ENCODE measurements around the gene SEMA5A. TPM values are rescaled to one million over a fixed set of nuclear protein-coding genes. Genes with fewer than 3 reads are reported as not detected.

Gene SEMA5A
- total RNA-seq, 3 donors from 2014 or later = 0.03 to 0.26 (median 0.14) TPM

DNA sequence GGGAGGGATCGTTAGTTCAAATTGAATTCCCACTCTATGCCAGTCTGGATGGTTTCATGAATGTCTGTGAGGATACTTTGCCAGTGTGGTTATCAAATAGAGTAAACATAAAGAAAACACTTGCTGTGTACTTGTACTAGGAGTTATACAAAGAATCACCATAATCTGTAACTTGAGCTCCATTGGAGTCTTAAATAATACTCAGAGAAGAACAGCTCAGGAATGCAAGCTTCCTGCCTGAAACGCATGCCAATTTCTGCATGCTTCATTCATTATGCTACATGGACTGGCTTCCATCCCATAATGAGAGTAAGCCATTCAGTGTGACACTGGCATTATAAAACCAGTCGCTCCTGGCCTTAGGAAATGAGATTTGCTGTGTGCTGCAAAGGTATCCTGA is 351.4 kb downstream of the SEMA5A start:
- Mint-ChIP-seq H3K9me3 (no peaks in the 10 kb centered on the region), H3K36me3 (ENCODE audit: insufficient read depth) (no peaks in the 10 kb centered on the region), H3K4me1 (ENCODE audit: low read depth) (no peaks in the 10 kb centered on the region), H3K4me3 (no peak overlapping the region), H3K27me3 (ENCODE audit: low read depth) (no peaks in the 10 kb centered on the region)
- DNase-seq (no peak), ATAC-seq (no peak)

DNA sequence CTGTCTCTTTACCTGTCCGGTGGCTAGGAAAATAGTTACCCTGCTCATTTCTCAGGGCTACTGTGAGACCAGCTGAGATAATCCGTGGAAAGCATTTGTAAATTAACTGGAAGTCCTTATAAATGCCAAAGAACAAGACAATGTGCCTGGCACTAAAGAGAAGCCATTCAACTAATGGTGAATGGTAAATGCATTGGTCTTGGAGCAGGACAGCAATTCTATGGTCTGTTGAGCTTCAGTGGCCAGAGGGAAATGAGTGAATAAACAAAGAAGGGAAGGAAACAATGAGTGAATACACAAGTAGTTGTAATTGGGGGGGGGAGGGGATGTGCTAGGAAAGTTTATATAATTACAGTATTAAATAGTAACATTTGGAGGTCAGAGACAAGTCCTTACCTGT is 353.6 kb downstream of the SEMA5A start:
- H3K36me3 Mint-ChIP-seq (ENCODE audit: insufficient read depth) = no peaks in the 10 kb centered on the region
- ATAC-seq = no peak
- H3K4me1 Mint-ChIP-seq (ENCODE audit: low read depth) = no peaks in the 10 kb centered on the region
- no peaks in the 10 kb centered on the region for H3K9me3 Mint-ChIP-seq
- H3K4me3 Mint-ChIP-seq = no peak overlapping the region
- no peak for DNase-seq
- H3K27me3 Mint-ChIP-seq (ENCODE audit: low read depth) = no peaks in the 10 kb centered on the region

DNA sequence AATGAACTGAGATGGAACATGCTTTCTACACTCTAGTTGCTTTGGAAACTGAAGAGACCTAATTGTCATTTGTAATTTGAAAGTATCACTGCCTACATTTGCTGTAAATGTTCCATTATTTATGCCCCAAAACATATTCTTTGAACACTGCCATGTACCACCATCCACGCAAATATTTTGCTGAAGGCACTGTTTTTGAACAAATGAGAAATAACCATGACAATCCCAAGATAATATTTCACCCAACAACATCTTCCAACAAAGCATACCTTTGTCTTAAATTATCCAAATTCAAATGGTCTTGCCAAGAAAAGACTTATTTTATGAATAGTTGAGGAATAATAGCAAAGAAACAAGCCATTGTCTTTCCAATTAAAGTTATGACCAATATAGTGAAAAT is 356.2 kb downstream of the SEMA5A start:
- ATAC-seq = no peak
- DNase-seq = no peak
- Mint-ChIP-seq H3K9me3 (no peaks in the 10 kb centered on the region), H3K36me3 (ENCODE audit: insufficient read depth) (no peaks in the 10 kb centered on the region), H3K4me3 (no peak overlapping the region), H3K4me1 (ENCODE audit: low read depth) (no peaks in the 10 kb centered on the region), H3K27me3 (ENCODE audit: low read depth) (no peaks in the 10 kb centered on the region)

DNA sequence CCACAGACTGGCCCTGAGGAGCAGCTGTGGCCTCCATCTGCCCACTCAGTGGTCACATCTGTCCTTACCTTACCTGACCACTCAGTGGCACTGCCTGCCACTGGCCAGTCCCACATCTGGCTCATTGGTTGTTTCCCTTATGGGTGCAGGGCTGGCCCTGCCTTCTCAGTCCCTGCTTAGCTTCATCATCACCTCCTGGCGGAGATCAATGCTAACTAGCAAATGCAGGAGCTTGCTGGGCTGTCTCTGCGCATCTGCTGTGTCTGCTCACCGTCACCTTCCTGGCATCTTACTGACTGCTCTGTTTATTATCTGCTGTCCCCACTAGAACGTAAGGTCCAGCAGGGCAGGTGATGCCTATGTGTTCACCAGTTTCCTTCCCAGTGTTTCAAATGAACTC is 356.9 kb downstream of the SEMA5A start:
- no peaks in the 10 kb centered on the region for H3K36me3 Mint-ChIP-seq (ENCODE audit: insufficient read depth)
- no peak for ATAC-seq

DNA sequence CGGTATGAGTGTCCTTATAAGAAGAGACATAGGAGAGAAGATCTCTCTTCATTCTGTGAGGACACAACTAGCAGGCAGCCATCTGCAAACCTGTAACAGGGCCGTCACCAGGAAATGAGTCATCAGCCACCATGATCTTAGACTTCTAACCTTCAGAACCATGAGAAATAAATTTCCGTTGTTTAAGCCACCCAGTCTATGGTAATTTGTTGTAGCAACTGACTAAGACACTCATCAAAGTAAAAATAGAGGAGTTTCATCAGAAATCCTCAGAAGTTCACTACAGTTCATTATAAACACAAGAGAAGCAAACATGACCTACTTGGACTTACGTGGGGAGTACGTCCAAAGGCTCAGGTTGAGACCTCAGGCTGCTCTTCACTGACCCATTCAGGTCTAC is 357.7 kb downstream of the SEMA5A start:
- Mint-ChIP-seq H3K36me3 (ENCODE audit: insufficient read depth) (no peaks in the 10 kb centered on the region), H3K9me3 (no peaks in the 10 kb centered on the region), H3K27me3 (ENCODE audit: low read depth) (no peaks in the 10 kb centered on the region), H3K4me3 (no peak overlapping the region), H3K4me1 (ENCODE audit: low read depth) (no peaks in the 10 kb centered on the region)
- peak in 1 of 2 donors; percentile 40 for ATAC-seq
- DNase-seq = no peak

More for the DNA sequence above, 356.9 kb downstream of the SEMA5A start:
- no peak overlapping the region for H3K4me3 Mint-ChIP-seq
- no peak for DNase-seq
- H3K9me3 Mint-ChIP-seq = no peaks in the 10 kb centered on the region
- no peaks in the 10 kb centered on the region for H3K27me3 Mint-ChIP-seq (ENCODE audit: low read depth)
- no peaks in the 10 kb centered on the region for H3K4me1 Mint-ChIP-seq (ENCODE audit: low read depth)

DNA sequence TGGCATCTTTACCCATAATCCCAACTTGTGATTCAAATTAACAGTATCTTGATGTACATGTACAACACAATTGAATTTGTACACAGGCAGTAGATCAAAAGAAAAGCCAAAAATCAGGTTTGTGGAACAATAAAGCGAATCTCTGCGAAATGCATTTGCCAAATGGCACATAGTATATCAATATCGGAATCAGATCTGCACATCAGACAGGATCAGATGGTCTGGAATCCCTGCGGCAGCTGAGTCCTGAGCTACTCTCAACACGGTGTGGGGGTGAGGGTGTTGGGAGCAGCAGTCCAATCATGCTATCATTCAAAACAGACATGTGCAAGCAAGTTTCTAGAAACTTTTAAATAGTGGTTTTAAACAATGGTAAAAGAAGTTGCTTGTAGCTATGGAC is 358.3 kb downstream of the SEMA5A start:
- no peaks in the 10 kb centered on the region for H3K27me3 Mint-ChIP-seq (ENCODE audit: low read depth)
- no peaks in the 10 kb centered on the region for H3K9me3 Mint-ChIP-seq
- H3K4me3 Mint-ChIP-seq = no peak overlapping the region
- no peak for ATAC-seq
- H3K4me1 Mint-ChIP-seq (ENCODE audit: low read depth) = no peaks in the 10 kb centered on the region
- DNase-seq = no peak
- H3K36me3 Mint-ChIP-seq (ENCODE audit: insufficient read depth) = no peaks in the 10 kb centered on the region

DNA sequence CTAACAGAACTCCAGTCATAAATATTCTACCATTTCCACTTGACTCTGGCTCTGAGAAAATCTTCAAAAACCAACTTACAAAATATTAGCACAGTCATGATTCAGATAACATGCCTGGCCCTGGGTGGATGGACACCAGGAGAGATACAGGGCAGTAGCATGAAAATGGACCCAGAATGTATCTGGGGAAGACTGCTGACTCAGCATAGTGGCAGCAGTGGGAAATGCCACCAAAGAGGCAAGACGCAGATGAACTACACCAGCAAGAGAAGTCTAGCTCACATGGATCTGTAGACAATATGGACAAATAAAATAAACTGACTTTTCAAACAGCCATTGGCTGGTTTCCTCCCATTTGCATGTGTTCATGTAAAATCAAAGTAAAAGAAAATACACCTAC is 359.8 kb downstream of the SEMA5A start:
- no peaks in the 10 kb centered on the region for H3K4me1 Mint-ChIP-seq (ENCODE audit: low read depth)
- H3K36me3 Mint-ChIP-seq (ENCODE audit: insufficient read depth) = no peaks in the 10 kb centered on the region
- H3K9me3 Mint-ChIP-seq = peaks cover 7% of the 10 kb centered on the region
- no peak overlapping the region for H3K4me3 Mint-ChIP-seq
- no peaks in the 10 kb centered on the region for H3K27me3 Mint-ChIP-seq (ENCODE audit: low read depth)
- no peak for ATAC-seq
- DNase-seq = no peak

DNA sequence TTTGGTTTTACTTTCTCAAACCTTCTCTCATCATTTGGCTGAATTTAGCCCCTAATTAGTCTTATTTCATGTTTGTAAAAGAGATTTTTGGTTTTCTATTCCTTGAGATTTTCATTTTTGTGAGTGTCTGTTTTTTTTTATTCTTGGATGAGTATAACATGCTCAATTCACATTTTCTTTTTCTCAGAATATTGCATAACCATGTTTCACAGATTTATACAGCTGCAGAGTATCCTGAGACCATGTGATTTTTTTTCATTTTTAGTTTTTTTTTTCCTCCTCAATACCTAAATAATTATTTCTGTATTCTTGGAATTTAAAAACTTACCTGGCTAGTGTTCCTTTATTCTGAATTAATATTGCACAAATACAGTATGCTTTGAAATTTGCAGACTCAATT is 361.9 kb downstream of the SEMA5A start:
- Mint-ChIP-seq H3K4me1 (ENCODE audit: low read depth) (no peaks in the 10 kb centered on the region), H3K27me3 (ENCODE audit: low read depth) (no peaks in the 10 kb centered on the region), H3K4me3 (no peak overlapping the region), H3K9me3 (peaks cover 9% of the 10 kb centered on the region), H3K36me3 (ENCODE audit: insufficient read depth) (no peaks in the 10 kb centered on the region)
- ATAC-seq (no peak), DNase-seq (no peak)

DNA sequence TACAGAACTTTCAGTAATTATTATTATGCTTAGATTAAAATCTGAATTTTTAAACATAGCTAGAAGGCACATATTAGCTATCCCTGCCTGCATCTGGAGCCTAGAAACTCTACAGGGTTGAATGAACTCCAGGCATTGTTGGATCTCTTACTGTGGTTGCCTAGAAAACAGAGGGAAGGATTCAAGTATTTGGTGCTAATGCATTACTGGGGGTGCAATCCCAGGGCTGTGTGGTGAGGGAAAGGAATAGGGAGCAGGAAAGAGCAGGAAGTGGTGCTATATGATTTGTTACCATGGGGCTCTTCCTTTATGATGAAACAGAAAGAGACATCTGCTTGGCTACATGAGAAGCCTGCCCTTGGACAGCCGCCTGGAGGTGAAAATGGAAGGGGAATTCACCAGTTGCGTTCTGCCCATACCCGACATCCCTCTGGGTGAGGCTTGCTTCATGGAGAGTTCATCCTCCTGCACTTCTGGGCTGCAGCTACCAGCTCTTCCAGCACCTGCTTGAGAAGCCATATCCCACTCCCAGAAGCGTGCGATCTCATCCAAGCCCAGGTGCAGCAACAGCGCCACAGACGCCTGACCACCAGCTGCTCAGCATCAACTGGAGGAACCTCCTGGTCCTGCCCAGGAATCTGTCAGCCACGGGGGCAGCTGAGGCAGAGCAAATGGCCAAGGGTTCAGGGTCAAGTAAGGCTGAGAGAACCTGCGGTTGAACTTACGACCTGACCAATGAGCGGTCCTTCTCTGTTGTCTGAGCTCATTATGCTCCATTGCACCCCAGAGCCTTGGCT is 362.8 kb downstream of the SEMA5A start:
- Mint-ChIP-seq H3K9me3 (peaks cover 9% of the 10 kb centered on the region), H3K27me3 (ENCODE audit: low read depth) (no peaks in the 10 kb centered on the region), H3K36me3 (ENCODE audit: insufficient read depth) (no peaks in the 10 kb centered on the region), H3K4me3 (no peak overlapping the region), H3K4me1 (ENCODE audit: low read depth) (no peaks in the 10 kb centered on the region)
- no peak for DNase-seq
- ATAC-seq = no peak

DNA sequence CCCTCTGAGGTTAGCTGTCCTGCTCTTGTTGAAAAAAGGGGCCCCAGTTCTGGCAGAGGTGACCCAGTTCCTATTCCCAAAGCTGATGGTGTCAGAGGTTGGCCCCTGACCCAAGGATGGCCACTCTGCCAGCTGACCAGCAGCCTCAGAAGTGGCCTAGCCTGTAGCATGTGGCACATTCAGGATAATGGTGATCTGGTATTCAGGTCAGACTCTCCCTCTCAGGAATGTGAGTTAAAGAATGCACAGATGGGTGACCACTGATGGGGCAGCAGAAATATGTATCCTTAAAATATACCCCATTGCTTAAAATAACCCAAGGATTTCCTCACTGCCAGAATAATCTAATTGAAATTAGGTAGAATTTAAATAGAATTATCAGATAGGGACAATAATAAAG is 369.2 kb downstream of the SEMA5A start:
- no peaks in the 10 kb centered on the region for H3K36me3 Mint-ChIP-seq (ENCODE audit: insufficient read depth)
- no peaks in the 10 kb centered on the region for H3K27me3 Mint-ChIP-seq (ENCODE audit: low read depth)
- DNase-seq = no peak
- no peak for ATAC-seq
- H3K9me3 Mint-ChIP-seq = peaks cover 7% of the 10 kb centered on the region
- no peak overlapping the region for H3K4me3 Mint-ChIP-seq
- no peaks in the 10 kb centered on the region for H3K4me1 Mint-ChIP-seq (ENCODE audit: low read depth)

DNA sequence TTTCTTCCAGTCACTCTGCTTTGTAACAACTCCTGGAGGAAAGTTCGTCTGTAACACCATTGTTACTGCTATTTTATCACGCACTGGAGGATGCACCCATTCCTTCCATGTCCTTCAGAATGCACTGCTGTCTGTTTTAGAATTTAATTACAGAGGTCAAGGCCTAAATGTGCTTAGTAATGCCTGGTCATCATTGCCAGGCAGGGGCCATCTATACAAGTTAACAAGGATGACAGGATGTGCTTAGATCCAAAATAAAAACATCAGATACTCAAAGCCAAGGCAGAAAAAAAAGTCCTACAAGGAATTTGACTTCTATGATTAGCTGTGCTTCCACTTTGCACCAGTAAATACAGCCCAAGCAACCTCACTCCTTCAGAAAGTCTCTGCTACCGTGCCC is 371.4 kb downstream of the SEMA5A start:
- Mint-ChIP-seq H3K4me3 (no peak overlapping the region), H3K27me3 (ENCODE audit: low read depth) (no peaks in the 10 kb centered on the region), H3K9me3 (peaks cover 3% of the 10 kb centered on the region), H3K4me1 (ENCODE audit: low read depth) (no peaks in the 10 kb centered on the region), H3K36me3 (ENCODE audit: insufficient read depth) (no peaks in the 10 kb centered on the region)
- ATAC-seq (no peak), DNase-seq (no peak)

DNA sequence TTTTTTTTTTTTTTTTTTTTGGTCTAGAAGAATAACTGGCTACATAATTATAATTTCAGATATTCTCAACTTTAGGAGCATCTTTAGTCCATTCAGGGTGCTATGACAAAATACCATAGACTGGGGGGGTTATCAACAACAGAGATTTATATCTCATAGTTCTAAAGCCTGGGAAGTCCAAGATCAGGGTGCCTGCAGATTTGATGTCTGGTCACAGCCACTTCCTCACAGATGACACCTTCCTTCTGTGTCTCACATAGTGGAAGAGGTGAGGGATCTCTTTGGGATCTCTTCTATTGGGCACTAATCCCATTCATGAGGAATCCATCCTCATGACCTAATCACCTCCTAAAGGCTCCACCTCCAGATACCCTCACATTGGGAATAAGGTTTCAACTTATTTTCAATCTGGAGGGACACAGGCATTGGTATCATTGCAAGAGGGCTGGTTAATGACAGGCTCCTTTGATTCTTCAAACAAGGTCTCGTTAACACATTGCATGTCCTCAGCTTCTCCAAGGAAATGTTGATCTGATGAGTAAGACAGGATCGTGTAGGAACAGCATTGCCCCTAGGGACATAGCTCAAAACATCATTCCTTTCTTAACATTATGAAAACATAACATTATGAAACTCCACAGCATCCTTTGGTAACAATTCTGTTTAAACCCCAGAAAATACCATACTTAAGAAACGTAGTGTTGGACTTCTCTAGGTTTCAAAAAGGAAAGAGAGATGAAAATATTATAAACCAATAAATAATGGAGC is 372.4 kb downstream of the SEMA5A start:
- Mint-ChIP-seq H3K4me1 (ENCODE audit: low read depth) (no peaks in the 10 kb centered on the region), H3K36me3 (ENCODE audit: insufficient read depth) (no peaks in the 10 kb centered on the region), H3K9me3 (peaks cover 3% of the 10 kb centered on the region), H3K27me3 (ENCODE audit: low read depth) (no peaks in the 10 kb centered on the region), H3K4me3 (no peak overlapping the region)
- ATAC-seq (no peak), DNase-seq (no peak)

DNA sequence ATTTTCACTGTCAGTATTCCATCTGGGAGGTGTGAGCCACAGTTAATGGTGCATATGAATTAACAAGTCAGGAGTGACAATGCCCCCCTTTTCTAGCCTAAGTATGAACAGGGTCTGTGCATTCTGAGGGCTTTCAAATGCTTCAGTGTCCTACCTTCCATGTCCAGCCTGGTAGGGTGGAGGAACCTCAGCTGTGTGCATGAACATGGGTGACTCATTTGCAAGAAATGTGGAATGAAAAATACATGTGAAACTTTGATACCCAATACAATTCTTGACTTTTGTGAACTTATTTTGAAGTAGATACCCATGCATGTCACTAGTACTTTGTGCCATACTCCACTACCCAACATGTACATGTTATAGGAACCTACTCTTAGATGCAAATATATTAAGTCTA is 375.8 kb downstream of the SEMA5A start:
- Mint-ChIP-seq H3K36me3 (ENCODE audit: insufficient read depth) (no peaks in the 10 kb centered on the region), H3K9me3 (peaks cover 3% of the 10 kb centered on the region), H3K27me3 (ENCODE audit: low read depth) (no peaks in the 10 kb centered on the region), H3K4me1 (ENCODE audit: low read depth) (no peaks in the 10 kb centered on the region), H3K4me3 (no peak overlapping the region)
- DNase-seq (no peak), ATAC-seq (no peak)

DNA sequence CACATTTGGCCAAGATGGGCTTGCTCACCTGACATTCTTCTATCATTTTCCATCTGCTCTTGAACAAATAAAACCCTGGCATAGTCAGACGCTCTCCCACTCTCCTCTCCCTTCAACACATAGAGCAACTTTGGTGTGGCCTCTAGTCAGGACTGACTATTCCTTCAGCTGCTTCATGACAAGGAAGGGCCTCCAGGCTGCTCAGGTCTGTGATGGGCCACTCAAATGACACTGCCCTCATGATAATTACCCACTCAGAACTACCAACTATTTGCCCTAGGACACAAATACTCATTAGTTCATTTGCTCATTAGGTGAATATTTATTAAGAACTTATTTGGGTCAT is 376.3 kb downstream of the SEMA5A start:
- no peak for ATAC-seq
- Mint-ChIP-seq H3K4me3 (no peak overlapping the region), H3K9me3 (peaks cover 3% of the 10 kb centered on the region), H3K4me1 (ENCODE audit: low read depth) (no peaks in the 10 kb centered on the region), H3K36me3 (ENCODE audit: insufficient read depth) (no peaks in the 10 kb centered on the region), H3K27me3 (ENCODE audit: low read depth) (no peaks in the 10 kb centered on the region)
- no peak for DNase-seq

Measured in activated T-cell treated with anti-CD3 and anti-CD28 coated beads, Interleukin-2, amount 50 U/mL, for 4 hours (primary cell).